Neutrophil (primary cell): ENCODE measurements around the gene TARS3.

Source experiments
- H3K27ac ChIP-seq: fragments of 200-600 bp; sonication (generic); 2 replicates; pipeline ENCODE4 v1.5.1; 2016; ENCODE audit warnings: mild to moderate bottlenecking, moderate library complexity
- H3K27me3 ChIP-seq: fragments of 200-600 bp; sonication (generic); 2 replicates; pipeline ENCODE4 v1.6.0; 2016; ENCODE audit warnings: mild to moderate bottlenecking
- H3K36me3 ChIP-seq: fragments of 200-600 bp; sonication (generic); 2 replicates; pipeline ENCODE4 v1.5.1; 2017
- H3K4me1 ChIP-seq, 2 experiments: fragments of 200-600 bp in 1 of 2; sonication (generic) in 1 of 2; 1 replicate in 1 of 2; 2 replicates in 1 of 2; pipeline versions ENCODE4 v1.5.1 to v1.6.1; 2013 to 2016; ENCODE audit warnings: low read depth in 1 of 2, low read length in 1 of 2, mild to moderate bottlenecking in 1 of 2, moderate library complexity in 1 of 2; ENCODE audit not compliant: control insufficient read depth in 1 of 2, insufficient read depth in 1 of 2
- H3K4me3 ChIP-seq, 2 experiments: fragments of 200-600 bp in 1 of 2; sonication (generic) in 1 of 2; 1 replicate in 1 of 2; 2 replicates in 1 of 2; pipeline ENCODE4 v1.5.1; 2013 to 2016; ENCODE audit warnings: low read depth in 1 of 2, low read length in 1 of 2, mild to moderate bottlenecking in 1 of 2, moderate library complexity in 1 of 2
- H3K9me3 ChIP-seq: fragments of 200-600 bp; sonication (generic); 2 replicates; pipeline ENCODE4 v1.5.1; 2016
- TF ChIP-seq, protein P1 (sequence below): fragments of 200-600 bp; sonication (generic); IDR thresholded peaks from 2 replicates; pipeline ENCODE4 v1.5.1; 2016; ENCODE audit warnings: antibody characterized with exemption

Gene TARS3

GRCh38 chr15:101615414-101615985, 108.8 kb downstream of the TARS3 start:
- no peaks in the 10 kb centered on the region for H3K9me3 ChIP-seq
- TF ChIP-seq, protein P1, sequence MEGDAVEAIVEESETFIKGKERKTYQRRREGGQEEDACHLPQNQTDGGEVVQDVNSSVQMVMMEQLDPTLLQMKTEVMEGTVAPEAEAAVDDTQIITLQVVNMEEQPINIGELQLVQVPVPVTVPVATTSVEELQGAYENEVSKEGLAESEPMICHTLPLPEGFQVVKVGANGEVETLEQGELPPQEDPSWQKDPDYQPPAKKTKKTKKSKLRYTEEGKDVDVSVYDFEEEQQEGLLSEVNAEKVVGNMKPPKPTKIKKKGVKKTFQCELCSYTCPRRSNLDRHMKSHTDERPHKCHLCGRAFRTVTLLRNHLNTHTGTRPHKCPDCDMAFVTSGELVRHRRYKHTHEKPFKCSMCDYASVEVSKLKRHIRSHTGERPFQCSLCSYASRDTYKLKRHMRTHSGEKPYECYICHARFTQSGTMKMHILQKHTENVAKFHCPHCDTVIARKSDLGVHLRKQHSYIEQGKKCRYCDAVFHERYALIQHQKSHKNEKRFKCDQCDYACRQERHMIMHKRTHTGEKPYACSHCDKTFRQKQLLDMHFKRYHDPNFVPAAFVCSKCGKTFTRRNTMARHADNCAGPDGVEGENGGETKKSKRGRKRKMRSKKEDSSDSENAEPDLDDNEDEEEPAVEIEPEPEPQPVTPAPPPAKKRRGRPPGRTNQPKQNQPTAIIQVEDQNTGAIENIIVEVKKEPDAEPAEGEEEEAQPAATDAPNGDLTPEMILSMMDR: no peak
- no peaks in the 10 kb centered on the region for H3K36me3 ChIP-seq
- H3K4me1 ChIP-seq: no peaks in the 10 kb centered on the region
- peaks cover 5% of the 10 kb centered on the region for H3K27me3 ChIP-seq
- no peak overlapping the region for H3K27ac ChIP-seq
- H3K4me3 ChIP-seq: no peak overlapping the region

DNA sequence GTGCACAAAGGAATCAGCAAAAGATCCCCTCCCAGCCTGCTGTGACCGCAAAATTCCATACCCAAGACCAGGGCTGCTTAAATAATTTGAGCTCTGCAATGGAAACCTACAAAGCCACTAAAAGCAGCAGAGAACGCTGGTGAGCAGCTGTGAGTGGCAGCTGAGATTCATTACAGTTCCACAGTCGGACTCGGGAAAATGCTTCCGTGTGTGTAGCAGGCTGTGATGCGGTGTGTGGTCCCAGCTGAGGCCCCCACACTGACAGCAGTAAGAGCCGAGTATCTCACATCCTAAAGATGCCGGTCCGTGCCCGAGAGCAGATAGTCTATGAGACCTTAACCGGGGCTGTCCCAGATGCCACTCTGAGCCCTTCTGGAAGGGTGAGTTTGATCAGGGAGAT, 109.5 kb downstream of the TARS3 start:
- TF ChIP-seq, protein P1: no peak
- Histone ChIP-seq H3K4me1 (no peaks in the 10 kb centered on the region), H3K27me3 (peaks cover 5% of the 10 kb centered on the region), H3K4me3 (no peak overlapping the region), H3K27ac (no peak overlapping the region), H3K36me3 (no peaks in the 10 kb centered on the region), H3K9me3 (no peaks in the 10 kb centered on the region)

- TF ChIP-seq, protein P1: no peak
- Histone ChIP-seq H3K4me3 (no peak overlapping the region), H3K9me3 (no peaks in the 10 kb centered on the region), H3K4me1 (no peaks in the 10 kb centered on the region), H3K36me3 (no peaks in the 10 kb centered on the region), H3K27ac (no peak overlapping the region), H3K27me3 (peaks cover 5% of the 10 kb centered on the region)
Measured at GRCh38 chr15:101614001-101614585, 110.2 kb downstream of the TARS3 start.

GRCh38 chr15:101613130-101614000, 110.9 kb downstream of the TARS3 start:
- Histone ChIP-seq H3K4me3 (no peak overlapping the region), H3K4me1 (no peaks in the 10 kb centered on the region), H3K36me3 (no peaks in the 10 kb centered on the region), H3K27ac (no peak overlapping the region), H3K9me3 (no peaks in the 10 kb centered on the region), H3K27me3 (peaks cover 5% of the 10 kb centered on the region)
- TF ChIP-seq, protein P1: no peak

GRCh38 chr15:101612676-101613075, 111.6 kb downstream of the TARS3 start:
- Histone ChIP-seq H3K4me3 (no peak overlapping the region), H3K27ac (no peak overlapping the region), H3K36me3 (no peaks in the 10 kb centered on the region), H3K9me3 (no peaks in the 10 kb centered on the region), H3K4me1 (no peaks in the 10 kb centered on the region), H3K27me3 (peaks cover 5% of the 10 kb centered on the region)
- TF ChIP-seq, protein P1: no peak
